Ecto neural progenitor cell (in vitro differentiated cells): ENCODE results near the gene ZNF783.
"Not testable (repeated sequence)": the region's sequence is repeated elsewhere in the genome, so short reads cannot be mapped to it uniquely, and the experiment has no call there.

Source experiments
- DNase-seq: peaks from one replicate; pipeline ENCODE4 v3.0.0-alpha.2; 2018; ENCODE audit warnings: low spot score

The ZNF783 gene

GRCh38 chr7:149330914-149331567, 69.0 kb downstream of the ZNF783 start:
- no peak for DNase-seq

DNA sequence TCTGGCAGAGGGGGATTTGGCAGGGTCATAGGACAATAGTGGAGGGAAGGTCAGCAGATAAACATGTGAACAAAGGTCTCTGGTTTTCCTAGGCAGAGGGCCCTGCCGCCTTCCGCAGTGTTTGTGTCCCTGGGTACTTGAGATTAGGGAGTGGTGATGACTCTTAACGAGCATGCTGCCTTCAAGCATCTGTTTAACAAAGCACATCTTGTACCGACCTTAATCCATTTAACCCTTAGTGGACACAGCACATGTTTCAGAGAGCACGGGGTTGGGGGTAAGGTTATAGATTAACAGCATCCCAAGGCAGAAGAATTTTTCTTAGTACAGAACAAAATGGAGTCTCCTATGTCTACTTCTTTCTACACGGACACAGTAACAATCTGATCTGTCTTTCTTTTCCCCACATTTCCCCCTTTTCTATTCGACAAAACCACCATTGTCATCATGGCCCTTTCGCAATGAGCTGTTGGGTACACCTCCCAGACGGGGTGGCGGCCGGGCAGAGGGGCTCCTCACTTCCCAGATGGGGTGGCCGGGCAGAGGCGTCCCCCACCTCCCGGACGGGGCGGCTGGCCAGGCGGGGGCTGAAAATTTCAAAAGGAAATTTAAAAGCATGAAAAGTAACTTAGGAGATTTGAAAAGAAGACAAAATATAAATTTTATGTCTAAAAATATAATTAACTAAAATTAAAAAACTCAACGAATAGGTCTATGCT, 70.8 kb downstream of the ZNF783 start:
- DNase-seq, result not testable (repeated sequence)

DNA sequence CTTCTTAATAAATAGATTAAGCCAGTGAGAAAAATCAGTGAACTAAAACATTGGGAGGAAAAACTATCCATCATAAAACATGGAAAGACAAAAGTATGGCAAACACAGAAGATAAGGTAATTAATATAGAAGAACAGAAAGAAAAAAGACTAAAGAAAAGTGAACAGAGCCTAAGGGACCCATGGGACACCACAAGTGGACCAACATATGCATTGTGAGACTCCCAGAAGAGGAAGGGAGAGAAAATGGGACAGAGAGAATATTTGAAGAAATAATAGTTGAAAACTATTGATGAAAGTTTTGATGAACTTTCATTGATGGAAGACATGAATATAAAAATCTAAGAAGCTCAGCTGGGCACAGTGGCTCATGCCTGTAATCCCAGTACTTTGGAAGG, 71.3 kb downstream of the ZNF783 start:
- DNase-seq, result no peak

DNA sequence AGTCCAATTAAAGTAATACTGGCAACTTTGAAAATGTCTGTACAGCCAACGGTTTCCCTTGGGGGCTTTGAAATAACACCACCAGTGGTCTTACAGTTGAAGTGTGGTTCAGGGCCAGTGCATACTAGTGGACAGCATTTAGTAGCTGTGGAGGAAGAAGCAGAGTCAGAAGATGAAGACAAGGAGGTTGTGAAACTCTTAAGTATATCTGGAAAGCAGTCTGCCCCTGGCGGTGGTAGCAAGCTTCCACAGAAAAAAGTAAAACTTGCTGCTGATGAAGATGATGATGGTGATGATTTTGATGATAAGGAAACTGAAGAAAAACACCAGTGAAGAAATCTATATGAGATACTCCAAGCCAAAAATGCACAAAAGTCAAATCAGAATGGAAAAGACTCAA, 72.2 kb downstream of the ZNF783 start:
- DNase-seq, result no peak
